ENCODE measurements around the gene MBNL1.

DNA sequence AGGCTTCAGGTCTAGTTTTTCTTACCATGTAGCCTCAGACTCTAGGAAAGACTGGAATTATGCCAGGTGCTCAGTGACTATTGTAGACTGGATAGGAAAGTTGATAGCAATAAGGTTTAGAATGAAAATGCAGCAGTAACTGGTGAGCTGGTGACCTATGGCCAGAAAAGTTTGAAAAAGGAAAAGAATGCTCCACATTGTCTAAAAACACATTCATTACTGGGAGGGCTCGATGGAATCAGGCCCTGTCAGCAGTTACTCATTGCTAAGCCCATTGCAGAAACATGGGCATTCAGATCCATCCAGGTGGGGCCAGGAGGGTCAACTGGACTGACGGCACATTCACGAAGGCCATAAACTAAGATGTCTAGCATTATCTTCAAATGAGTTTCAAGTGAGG lies 8.7 kb upstream of the MBNL1 start:
- TF ChIP-seq, protein P1, sequence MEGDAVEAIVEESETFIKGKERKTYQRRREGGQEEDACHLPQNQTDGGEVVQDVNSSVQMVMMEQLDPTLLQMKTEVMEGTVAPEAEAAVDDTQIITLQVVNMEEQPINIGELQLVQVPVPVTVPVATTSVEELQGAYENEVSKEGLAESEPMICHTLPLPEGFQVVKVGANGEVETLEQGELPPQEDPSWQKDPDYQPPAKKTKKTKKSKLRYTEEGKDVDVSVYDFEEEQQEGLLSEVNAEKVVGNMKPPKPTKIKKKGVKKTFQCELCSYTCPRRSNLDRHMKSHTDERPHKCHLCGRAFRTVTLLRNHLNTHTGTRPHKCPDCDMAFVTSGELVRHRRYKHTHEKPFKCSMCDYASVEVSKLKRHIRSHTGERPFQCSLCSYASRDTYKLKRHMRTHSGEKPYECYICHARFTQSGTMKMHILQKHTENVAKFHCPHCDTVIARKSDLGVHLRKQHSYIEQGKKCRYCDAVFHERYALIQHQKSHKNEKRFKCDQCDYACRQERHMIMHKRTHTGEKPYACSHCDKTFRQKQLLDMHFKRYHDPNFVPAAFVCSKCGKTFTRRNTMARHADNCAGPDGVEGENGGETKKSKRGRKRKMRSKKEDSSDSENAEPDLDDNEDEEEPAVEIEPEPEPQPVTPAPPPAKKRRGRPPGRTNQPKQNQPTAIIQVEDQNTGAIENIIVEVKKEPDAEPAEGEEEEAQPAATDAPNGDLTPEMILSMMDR (IDR thresholded peaks at IDR 0.05 in 2 of 3, conservative IDR thresholded peaks at IDR 0.05 in 1 of 3; ENCODE audit: borderline replicate concordance in 1 of 3, insufficient read depth in 1 of 3, low read depth in 2 of 3, low read length in 2 of 3), result no peak
- TF ChIP-seq CEBPB (IDR thresholded peaks at IDR 0.05; ENCODE audit: low read depth), result no peak
- TF ChIP-seq POLR2AphosphoS5 (IDR thresholded peaks at IDR 0.05; ENCODE audit: low read depth, low read length), result no peak
- TF ChIP-seq POLR2A (IDR thresholded peaks at IDR 0.05; ENCODE audit: borderline replicate concordance, extremely low read depth, insufficient read depth, insufficient read length), result no peak
- no peak for TF ChIP-seq EZH2phosphoT487 (IDR thresholded peaks at IDR 0.05; ENCODE audit: borderline replicate concordance)
